GM10847 (cell line): ENCODE data around the gene SDHAF2.

Source experiments
- POLR2A ChIP-seq: IDR thresholded peaks from 2 replicates; pipeline ENCODE4 v1.6.1; 2011; ENCODE audit not compliant: insufficient read length; ENCODE audit errors: extremely low read depth

The SDHAF2 gene

DNA sequence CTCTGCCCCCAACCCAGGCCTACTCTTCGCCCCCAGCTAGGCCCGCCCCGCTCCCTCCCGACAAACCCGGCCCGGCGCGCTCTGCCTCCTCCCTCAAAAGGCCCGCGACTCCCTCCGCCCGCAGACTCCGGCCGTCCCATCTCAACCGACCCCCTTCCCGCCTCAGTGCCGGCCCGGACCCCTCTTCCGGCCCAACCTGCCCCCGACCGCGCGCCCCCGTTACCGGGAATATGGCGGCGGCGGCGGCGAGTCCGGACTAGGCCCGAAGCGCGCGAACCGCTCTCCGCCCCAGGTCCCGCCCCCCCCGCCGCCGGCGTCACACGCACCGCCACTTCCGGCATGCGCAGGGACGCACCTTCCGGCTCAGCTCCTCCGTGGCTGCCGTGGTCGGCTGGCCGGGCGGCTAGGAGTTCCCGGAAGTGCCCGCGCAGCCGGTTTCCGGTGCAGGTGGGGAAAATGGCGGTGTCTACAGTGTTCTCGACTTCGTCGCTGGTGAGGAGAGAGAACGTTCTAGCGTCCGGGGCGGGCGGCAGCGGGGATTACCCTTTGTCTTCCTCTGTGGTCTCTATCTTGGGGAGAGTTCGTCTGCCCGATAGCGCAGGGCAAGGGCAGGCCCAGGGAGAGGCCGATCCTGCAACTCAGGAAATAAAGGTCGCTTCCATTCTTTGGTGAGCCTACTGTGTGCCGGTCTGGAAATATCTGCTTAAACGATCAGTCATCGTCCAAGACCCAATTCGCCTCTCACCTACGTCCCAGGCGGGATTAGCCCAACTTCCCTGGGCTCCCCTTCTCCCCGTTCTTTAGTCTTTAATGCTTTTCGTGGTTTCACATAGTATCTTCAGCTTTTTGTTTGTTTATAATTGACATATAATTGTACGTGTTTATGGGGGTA, at the start of gene SDHAF2, which contains the start of gene CPSF7:
TSS of gene SDHAF2 (plus strand) at position 434 of the 892 bp plus-strand sequence. CDS start at position 457, 23 bp downstream.
TSS of gene CPSF7 (minus strand) at position 285 of the 892 bp plus-strand sequence. CDS start 740 bp downstream, outside the sequence.
- TF ChIP-seq POLR2A, result peak; percentile 77

DNA sequence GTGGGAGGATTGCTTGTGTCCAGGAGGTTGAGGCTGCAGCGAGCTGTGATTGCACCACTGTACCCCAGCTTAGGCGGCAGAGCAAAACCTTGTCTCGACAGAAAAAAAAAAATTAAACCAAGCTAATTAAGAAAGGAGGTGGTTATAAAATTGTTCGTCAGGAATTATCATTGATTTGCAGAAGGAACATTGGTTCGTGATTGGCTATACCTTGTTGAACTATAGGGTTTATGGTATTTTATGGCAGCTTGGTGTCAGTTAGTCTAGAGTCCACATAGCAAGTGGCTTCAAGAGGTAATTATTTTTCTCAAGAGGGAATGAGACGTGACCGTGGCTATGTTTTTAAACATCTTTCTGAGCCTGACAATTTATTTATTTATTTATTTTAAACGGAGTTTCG, 49.0 kb upstream of the SDHAF2 start:
- TF ChIP-seq POLR2A, result no peak

DNA sequence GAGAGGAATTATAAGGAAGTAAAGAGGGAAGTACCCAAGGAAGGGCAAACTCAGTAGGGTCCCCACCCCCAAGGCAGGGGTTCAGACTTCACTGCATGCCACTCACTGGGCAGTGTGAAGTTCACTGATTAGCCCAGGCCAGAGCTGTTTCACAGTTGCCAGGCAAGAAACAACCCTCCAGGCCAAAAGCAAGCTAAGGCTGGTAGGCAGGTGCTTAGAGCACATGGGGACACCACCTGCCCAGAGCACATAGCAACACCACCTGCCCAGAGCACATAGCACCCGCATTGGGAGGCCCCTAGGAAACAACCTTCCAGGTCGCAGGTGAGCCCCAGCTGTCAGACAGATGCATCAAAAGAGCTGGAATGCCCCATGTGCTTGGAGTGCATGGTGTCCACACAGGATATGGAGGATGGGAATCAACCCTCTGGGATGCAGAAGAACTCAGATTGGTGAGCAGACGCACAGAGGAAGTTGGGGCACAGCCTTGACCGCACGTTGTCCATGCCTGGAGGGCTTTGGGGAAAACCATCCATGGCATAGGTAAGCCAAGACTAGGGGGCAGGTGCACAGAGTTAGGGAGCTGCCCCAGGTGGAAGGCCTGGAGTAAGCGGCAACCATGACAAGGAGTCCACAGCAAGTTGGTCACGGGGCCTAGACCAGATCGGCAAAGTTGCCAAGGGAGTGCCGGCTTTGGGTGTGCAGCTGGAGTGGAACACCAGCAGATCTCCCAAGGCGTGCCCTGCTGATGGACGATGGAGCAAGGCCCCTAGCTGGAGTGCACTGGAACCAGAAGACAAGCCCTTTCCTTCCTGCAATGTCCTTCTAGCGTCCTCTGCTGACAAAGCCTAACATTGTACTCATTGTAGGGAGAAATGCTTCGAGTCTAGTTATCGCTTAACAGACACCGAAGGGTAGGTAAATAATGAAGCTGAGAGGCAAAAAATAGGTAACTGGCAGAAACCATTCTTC, 45.4 kb upstream of the SDHAF2 start:
- no peak for TF ChIP-seq POLR2A

DNA sequence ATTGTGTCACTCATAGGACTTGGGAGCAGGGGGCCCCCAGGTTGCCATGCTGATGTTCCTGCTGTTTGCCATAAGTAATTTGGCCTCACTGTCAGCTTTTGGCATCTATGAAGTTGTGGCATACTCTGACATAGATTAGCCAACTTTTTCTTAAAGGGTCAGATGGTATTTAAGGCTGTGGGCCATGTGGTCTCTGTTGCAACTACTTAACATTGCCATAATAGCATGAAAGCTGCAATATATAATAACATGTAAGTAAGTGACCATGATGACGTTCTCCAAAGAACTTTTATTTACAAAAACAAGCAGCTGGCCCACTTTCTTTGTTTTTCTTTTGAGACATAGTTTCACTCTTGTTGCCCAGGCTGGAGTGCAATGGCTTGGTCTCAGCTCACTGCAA, 39.8 kb upstream of the SDHAF2 start:
- TF ChIP-seq POLR2A, result no peak

DNA sequence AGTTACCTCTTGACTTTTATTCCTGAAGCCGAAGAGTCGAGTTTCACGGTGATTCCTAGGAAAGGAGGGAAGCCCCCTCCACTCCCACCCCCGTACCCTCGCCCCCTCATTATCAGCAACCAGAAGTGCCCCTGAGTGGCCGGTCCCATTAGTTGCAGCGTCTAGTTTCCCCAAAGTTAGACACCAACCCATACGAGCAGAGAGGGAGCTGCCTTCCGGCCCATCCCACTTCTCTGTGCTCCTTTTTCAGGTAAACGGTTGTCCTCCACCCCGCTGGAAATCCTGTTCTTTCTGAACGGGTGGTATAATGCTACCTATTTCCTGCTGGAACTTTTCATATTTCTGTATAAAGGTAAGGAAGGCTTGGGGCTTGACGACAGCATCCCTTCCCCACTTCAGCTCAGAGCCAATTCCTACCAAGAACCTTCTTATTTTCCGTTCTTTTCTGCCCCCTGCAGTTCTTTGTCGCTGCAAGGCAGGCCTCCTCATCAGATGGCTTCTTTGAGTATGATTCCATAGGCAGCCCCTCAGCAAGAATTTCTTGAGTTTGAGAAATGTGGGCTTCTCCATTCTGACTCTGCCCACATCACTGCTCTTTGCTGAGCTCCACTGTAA, 36.8 kb upstream of the SDHAF2 start:
- no peak for TF ChIP-seq POLR2A

DNA sequence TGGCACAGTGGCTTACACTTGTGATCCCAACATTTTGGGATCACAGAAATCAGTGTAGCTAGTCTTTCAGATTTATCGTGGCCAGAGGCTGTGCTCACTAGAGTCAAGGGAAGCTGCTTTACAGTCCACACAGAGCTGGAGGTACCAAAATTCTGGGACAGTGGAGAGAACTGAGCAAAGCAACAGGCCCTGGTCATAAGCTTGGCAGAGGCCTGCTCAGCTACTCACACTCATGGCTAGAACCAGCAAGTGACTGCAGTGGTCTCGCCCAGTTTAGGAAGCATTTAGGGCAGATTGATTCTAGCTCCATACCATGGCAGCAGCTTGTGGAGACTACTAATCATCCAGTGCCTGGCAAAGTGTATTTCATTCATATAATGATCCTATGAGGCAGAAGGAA, 28.8 kb upstream of the SDHAF2 start:
- TF ChIP-seq POLR2A, result no peak

DNA sequence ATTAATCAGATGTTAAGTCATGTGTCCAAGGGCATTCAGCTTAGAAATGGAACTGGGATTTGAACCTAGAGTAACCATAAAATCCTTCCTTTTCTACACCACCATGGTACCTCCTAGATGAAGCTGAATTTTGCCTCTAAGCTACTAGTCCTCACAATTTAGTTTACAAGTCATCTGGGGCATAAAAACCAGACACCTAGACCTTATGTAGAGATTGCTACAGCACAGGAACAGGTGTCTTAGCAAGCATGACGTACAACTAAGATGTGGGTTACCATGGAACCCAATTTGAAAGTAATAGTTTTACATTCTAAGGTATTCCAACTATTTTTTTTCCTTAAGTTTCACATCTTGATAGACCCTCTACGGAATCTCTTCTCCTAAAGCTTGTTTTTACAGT, 28.4 kb upstream of the SDHAF2 start:
- TF ChIP-seq POLR2A, result no peak

DNA sequence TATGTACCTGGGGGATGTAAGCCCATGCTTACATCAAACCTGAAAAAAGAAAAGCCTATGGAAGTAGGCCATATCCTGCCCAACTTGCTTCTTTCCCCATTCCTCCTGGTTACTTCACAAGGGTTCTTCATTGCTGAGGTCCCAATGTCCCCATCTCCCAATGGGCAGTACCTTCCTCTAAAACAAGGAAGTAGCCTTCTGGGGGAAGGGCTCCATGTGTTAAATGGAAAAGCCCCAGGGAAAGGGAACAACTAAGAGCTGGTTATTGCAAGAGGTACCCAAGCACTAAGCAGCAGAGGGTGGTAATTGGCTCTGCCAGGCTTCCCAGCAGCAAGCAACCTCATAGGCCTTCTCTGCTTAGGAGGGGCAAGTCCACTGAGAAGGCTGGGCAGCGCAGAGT, 26.3 kb upstream of the SDHAF2 start:
- no peak for TF ChIP-seq POLR2A

DNA sequence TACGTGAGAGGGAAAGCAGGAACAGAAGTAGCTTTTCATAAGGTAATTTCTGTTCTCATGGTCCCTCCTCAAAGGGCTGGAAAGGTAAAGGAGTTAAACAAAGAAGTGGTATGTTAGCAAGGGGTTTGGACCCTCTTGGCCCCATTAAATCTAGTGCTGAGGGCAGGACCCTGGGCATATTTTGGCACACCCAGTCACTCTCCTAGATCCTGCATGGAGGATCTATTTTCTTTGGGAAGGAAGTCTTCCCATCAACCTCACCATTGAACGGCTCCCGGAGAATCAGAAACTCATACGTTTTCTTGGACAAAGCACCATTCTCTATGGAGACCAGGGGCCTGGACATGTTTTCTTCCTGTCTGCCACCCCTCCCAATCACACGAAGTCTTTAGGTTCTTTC, 25.8 kb upstream of the SDHAF2 start:
- no peak for TF ChIP-seq POLR2A

DNA sequence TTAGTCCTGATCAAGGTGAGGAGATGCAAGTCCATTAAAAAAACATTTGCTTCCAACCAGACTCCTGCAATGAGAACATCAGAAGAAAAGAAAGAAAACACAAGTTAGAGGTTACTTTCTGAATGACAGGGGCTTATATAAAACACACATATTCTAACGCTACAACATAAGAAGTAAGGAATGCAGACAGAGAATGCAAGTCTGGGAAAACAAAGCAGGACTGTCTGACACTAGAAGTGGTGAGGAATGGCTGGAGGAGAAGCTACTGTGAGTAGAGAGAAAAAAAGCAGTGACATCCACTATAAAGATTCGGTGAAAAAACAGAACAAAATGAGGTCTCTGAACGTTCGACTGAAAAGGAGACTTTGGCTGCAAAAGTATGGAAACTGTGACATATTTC, 25.3 kb upstream of the SDHAF2 start:
- TF ChIP-seq POLR2A, result no peak

DNA sequence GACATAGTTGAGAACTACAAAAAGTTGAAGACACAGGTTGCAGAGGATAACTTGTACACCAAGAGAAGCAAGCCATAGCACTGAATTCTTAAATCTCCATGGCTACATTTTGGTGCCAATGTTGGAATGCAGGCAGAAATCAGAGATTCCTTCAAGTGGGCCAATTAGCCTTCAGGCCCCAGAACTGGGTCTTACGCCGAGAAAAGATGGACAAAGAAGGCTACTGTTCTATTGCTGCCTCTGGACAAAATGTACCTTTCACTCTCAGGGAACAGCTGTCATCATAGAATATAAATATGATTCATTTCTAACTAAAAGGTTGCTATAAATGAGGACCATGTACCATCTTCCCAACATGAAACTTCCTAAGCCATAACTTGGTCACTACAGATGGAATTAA, 23.9 kb upstream of the SDHAF2 start:
- TF ChIP-seq POLR2A, result no peak

DNA sequence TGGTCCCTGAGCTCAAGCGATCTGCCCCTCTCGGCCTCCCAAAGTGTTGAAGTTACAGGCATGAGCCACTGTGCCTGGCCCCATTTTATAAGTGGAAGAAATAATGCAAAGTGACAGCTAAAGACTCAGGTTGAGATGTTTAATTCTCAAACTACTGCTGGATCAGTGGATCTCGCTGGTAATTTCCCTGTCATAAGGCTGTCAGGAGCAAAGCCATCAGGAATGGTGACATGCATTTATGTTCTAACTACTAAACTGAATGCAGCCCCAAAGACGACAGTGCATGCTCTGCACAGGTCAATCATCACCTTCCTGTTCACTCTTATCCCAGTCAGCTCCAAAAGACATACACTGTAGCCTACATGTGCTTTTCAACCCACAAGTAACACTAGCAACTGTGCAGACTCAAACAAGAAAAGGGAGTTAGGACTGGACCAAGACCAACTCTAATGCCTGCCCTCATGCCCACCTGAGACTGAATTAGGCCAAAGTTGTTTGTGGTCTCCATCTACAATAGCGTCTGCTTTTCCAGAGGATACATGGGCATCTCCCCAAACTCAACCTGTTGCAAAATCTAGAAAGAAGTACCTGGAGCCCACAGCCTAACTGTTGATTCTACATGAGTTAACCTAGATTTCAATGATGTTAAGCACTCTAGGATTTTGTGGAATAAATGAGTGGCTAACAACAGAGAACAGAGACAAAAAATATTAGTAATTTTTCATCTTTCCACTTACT, 22.8 kb upstream of the SDHAF2 start:
- no peak for TF ChIP-seq POLR2A

DNA sequence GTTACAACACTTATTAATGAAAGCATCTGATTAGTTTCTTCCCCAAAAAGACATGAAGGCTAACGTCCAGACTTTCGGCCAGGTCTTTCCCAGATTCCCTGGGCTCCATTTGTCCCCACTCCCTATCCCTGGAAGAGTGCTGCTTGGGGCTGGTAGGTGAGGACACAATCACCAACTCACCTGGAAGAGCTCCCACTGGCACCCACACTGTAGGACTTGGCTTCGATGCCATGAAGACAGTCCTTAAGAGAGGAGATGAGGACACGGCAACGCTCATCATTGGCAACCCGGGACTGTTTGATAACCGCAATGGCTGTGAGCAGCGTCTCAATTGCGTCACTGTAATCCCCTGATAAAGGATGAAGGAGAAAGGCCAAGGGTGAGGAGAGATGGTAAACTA, 18.3 kb upstream of the SDHAF2 start:
- TF ChIP-seq POLR2A, result no peak

DNA sequence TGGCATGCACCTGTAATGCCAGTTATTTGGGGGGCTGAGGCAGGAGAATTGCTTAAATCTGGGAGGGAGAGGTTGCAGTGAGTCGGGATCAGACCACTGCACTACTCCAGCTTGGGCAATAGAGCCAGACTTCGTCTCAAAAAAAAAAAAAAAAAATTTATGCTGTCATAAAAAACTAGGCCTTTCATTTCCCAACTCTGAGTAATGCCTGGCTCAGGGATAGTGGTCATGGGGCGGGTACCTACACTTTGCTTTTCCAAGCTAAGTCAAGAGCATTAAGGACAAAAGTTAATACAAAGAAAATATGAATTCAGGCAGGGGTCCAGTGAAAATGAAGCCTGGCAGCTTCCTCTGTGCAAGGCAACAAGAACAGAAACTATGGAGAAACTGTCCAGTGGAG, 16.4 kb upstream of the SDHAF2 start:
- no peak for TF ChIP-seq POLR2A

DNA sequence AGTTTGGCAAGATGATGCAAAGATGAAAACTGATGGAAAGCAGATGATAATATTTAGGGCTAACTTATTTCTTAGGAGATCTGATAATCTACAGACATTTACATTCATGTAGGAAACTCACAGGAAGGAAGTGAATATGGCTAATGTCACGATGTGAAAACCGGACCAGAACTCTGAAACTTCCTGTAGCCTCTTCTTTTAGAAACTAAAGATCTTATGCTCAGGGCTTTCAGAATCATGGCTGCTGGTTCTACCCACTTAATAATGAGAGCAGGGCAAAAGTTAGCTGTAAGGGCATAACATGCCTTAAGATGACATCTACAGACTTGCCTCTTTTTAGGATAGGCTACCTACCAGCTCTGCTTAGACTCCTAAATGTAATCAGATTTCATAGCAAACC, 15.4 kb upstream of the SDHAF2 start:
- TF ChIP-seq POLR2A, result no peak
